Activated naive CD4-positive, alpha-beta T cell treated with anti-CD3 and anti-CD28 coated beads, Interleukin-2, amount 50 U/mL, for 72 hours (primary cell): Measurements from ENCODE around the gene TTPAL. TPM values are rescaled to one million over a fixed set of nuclear protein-coding genes. Genes with fewer than 3 reads are reported as not detected.

ENCODE experiments used
- ATAC-seq, 2 donors: fragments of 150-1000 bp; cut with Tn5 transposase; 2 replicates each; pipeline ENCODE4 v1.10.0; 2021; ENCODE audit warnings: mild to moderate bottlenecking in 2 of 2, moderate library complexity in 2 of 2
- DNase-seq, 2 donors: peaks; one replicate each; pipeline ENCODE4 v3.0.0; 2021 to 2022; ENCODE audit warnings: low spot score in 2 of 2
- H3K27ac Mint-ChIP-seq, 2 donors: one replicate each; pipeline ENCODE4 v1.8.0; 2022; ENCODE audit warnings: mild to moderate bottlenecking in 2 of 2, mixed read lengths in 2 of 2
- H3K36me3 Mint-ChIP-seq, 2 donors: one replicate each; pipeline ENCODE4 v1.8.0; 2022; ENCODE audit warnings: mixed read lengths in 2 of 2
- H3K9me3 Mint-ChIP-seq, 2 donors: one replicate each; pipeline ENCODE4 v1.8.0; 2022; ENCODE audit warnings: mixed read lengths in 2 of 2
- total RNA-seq, 2 donors: library from RNA; stranded (reverse); gene quantifications; one replicate each; pipeline ENCODE4 v1.2.3, GENCODE V29; 2022

TTPAL gene
- total RNA-seq, 2 donors from 2014 or later, result 7.5 to 15.4 TPM

GRCh38 chr20:44532981-44533331 is 57.3 kb downstream of the TTPAL start:
- no peak for DNase-seq
- ATAC-seq, result peak; percentile 30 to 79
- Mint-ChIP-seq H3K9me3 (no peaks in the 10 kb centered on the region), H3K36me3 (no peaks in the 10 kb centered on the region), H3K27ac (no peak overlapping the region)

DNA sequence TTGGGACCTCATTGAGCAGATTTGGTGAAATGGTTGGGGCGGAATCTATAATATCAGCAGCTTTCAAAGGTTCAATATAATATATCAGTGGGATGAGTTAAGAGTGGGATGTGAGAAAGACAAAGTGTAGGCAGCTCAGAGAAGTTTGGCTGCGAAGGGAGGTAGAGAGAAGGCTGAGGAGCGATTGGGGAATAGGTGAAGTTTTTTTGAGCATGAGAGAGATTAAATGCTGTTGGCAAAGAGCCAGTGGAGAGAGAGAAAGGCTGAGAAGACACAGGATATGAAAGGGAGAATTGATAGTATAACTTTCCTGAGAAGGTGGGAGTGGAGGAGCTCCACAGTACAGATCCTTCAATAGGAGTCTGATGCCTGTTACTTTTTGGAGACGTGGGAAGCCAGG is 58.3 kb downstream of the TTPAL start:
- H3K36me3 Mint-ChIP-seq, result no peaks in the 10 kb centered on the region
- H3K9me3 Mint-ChIP-seq, result no peaks in the 10 kb centered on the region
- DNase-seq (no peak), ATAC-seq (no peak)
- no peak overlapping the region for H3K27ac Mint-ChIP-seq

DNA sequence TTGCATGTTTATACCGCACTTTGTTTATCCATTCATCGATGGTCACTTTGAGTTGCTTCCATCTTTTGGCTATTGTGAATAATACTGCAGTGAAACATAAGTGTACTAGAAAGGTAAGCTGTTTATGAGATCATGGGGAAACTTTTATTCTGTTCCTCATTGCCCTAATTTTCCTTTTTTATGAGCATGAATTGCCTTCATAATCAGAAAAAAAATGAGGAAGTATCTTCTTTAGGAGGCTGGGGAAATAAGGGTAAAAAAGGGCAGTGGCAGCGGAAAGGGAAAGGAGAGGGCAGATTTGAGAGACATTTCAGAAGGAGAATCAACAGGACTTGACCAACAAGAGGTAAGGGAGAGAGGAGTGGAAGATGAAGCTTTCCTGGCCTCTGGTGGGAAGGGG is 60.5 kb downstream of the TTPAL start:
- H3K27ac Mint-ChIP-seq, result no peak overlapping the region
- DNase-seq (no peak), ATAC-seq (no peak)
- H3K36me3 Mint-ChIP-seq, result no peaks in the 10 kb centered on the region
- H3K9me3 Mint-ChIP-seq, result no peaks in the 10 kb centered on the region

DNA sequence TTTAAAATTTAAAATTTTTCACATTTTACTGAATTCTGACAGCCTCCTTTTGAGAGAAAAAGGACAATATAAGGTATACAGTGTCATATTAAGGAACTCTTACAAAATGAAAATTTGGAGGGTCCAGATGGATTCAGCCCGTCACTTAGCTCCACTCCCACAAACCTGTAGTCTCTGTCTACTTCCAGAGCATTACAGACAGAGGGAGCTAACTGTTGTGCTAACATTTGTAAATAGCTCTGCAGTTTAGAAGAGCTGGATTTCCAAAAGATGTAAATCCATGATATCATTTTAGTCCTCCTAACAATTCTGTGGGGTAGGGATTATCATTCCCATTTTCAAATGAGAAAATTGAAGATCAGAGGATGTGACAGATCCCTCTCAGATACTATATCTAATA is 62.3 kb downstream of the TTPAL start:
- H3K36me3 Mint-ChIP-seq, result no peaks in the 10 kb centered on the region
- H3K27ac Mint-ChIP-seq, result no peak overlapping the region
- no peak for ATAC-seq
- no peaks in the 10 kb centered on the region for H3K9me3 Mint-ChIP-seq
- DNase-seq, result no peak

DNA sequence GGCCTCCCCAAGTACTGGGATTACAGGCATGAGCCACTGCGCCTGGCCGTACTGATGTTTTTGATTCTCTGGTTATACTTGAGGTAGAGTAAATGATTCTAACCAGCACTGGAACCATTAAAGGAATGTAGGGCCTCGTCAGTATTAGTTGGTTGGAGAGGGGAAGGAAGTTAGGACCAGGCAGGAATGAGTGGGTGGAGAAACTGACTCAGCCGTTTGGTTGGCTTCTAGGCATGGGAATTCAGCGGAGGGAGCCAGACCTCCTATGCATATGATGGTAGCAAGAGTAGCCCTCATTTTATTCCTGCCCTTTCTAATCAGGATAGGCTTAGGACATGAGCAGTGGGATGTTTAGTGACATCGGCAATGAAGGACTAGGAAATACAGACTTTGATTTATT is 65.2 kb downstream of the TTPAL start:
- no peak for DNase-seq
- no peak for ATAC-seq
- H3K9me3 Mint-ChIP-seq, result no peaks in the 10 kb centered on the region
- no peak overlapping the region for H3K27ac Mint-ChIP-seq
- no peaks in the 10 kb centered on the region for H3K36me3 Mint-ChIP-seq

- ATAC-seq, result no peak
- H3K36me3 Mint-ChIP-seq, result no peaks in the 10 kb centered on the region
- H3K27ac Mint-ChIP-seq, result no peak overlapping the region
- H3K9me3 Mint-ChIP-seq, result no peaks in the 10 kb centered on the region
- no peak for DNase-seq
Observed at GRCh38 chr20:44541992-44542391, 66.3 kb downstream of the TTPAL start.

- no peaks in the 10 kb centered on the region for H3K9me3 Mint-ChIP-seq
- H3K36me3 Mint-ChIP-seq, result no peaks in the 10 kb centered on the region
- ATAC-seq, result no peak
- no peak overlapping the region for H3K27ac Mint-ChIP-seq
- no peak for DNase-seq
Observed at GRCh38 chr20:44542890-44543289, 67.2 kb downstream of the TTPAL start.

DNA sequence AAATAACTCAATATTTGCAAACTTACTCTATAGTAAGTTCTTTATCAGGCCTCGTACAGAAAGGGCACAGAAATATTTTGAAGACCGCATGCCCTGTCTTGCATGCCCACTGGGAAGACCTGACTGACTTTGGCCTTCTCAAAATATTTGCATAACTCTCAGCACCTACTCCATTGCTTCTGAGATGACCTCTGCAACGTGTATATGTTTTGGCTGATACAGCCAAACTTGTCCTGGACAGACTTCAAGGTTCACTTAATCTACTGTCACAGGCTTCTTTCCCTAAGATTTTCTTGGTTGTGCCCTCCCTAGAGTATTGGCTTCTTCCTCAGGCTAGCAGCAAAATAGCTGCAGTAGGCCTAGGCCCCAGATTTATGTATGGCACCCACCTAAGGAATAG is 67.7 kb downstream of the TTPAL start:
- Mint-ChIP-seq H3K9me3 (no peaks in the 10 kb centered on the region), H3K27ac (no peak overlapping the region), H3K36me3 (no peaks in the 10 kb centered on the region)
- ATAC-seq (no peak), DNase-seq (no peak)

Other genes with a start within 250 kb of the TTPAL start
- gene GDAP1L1, start 228.6 kb upstream of the TTPAL start, total RNA-seq, result not detected
- gene FITM2, start 164.7 kb upstream of the TTPAL start, total RNA-seq, result 1 to 10 TPM; 2.3 to 2.7 TPM
- gene R3HDML, start 138.8 kb upstream of the TTPAL start, total RNA-seq, result not detected
- not detected for gene HNF4A, start 120.2 kb upstream of the TTPAL start, total RNA-seq
- gene SERINC3, start 46.2 kb downstream of the TTPAL start, total RNA-seq, result 10 to 100 TPM; 58.2 to 59.8 TPM
- gene PKIG, start 106.7 kb downstream of the TTPAL start, total RNA-seq, result 10 to 100 TPM in 1 of 2 donors, 1 to 10 TPM in 1; 2.0 to 10.5 TPM
- 10 to 100 TPM; 33.4 to 54.9 TPM for gene ADA, start 175.8 kb downstream of the TTPAL start, total RNA-seq
- gene CCN5, start 239.5 kb downstream of the TTPAL start, total RNA-seq, result not detected